ENCODE measurements around the gene KCNH2. TPM values are rescaled to one million over a fixed set of nuclear protein-coding genes. Genes with fewer than 3 reads are reported as not detected.

Gene KCNH2
- total and polyA plus RNA-seq, 2 experiments from 2014 or later, result 8.4 to 9.1 TPM

- Histone ChIP-seq H2AFZ (no peak overlapping the region), H3K4me2 (no peak overlapping the region), H3K27ac (no peak overlapping the region), H4K20me1 (ENCODE audit: insufficient read depth, poor library complexity, severe bottlenecking) (no peaks in the 10 kb centered on the region), H3K9me3 (ENCODE audit: low read depth) (no peaks in the 10 kb centered on the region), H3K4me1 (ENCODE audit: insufficient read depth) (no peaks in the 10 kb centered on the region), H3K27me3 (peaks cover 37% of the 10 kb centered on the region), H3K9me2 (replicated peaks; ENCODE audit: insufficient read depth) (no peaks in the 10 kb centered on the region), H3K36me3 (replicated peaks; ENCODE audit: insufficient read depth, low read depth) (no peaks in the 10 kb centered on the region), H3K79me2 (no peaks in the 10 kb centered on the region), H3K4me3 (no peak overlapping the region)
- DNase-seq (ENCODE audit: low spot score), result no peak
- WGBS (ENCODE audit: low lambda C conversion rate, missing lambda C conversion rate), result 75% methylated on average over 6 of the region's 6 CpGs
- no peak for TF ChIP-seq EZH2 (IDR thresholded peaks at IDR 0.05; ENCODE audit: borderline replicate concordance)
- TF ChIP-seq CTCF (IDR thresholded peaks at IDR 0.05; ENCODE audit: poor library complexity), result no peak
- TF ChIP-seq EZH2phosphoT487 (IDR thresholded peaks at IDR 0.05; ENCODE audit: low read depth, severe bottlenecking, unreplicated experiment), result no peak
Observed at GRCh38 chr7:150914966-150915365, 63.2 kb downstream of the KCNH2 start.

GRCh38 chr7:150914196-150914595 is 63.9 kb downstream of the KCNH2 start:
- Histone ChIP-seq H2AFZ (no peak overlapping the region), H3K36me3 (replicated peaks; ENCODE audit: insufficient read depth, low read depth) (no peaks in the 10 kb centered on the region), H4K20me1 (ENCODE audit: insufficient read depth, poor library complexity, severe bottlenecking) (no peaks in the 10 kb centered on the region), H3K9me2 (replicated peaks; ENCODE audit: insufficient read depth) (no peaks in the 10 kb centered on the region), H3K79me2 (no peaks in the 10 kb centered on the region), H3K9me3 (ENCODE audit: low read depth) (no peaks in the 10 kb centered on the region), H3K4me2 (no peak overlapping the region), H3K27me3 (peaks cover 31% of the 10 kb centered on the region), H3K4me3 (no peak overlapping the region), H3K4me1 (ENCODE audit: insufficient read depth) (no peaks in the 10 kb centered on the region), H3K27ac (no peak overlapping the region)
- no peak for DNase-seq (ENCODE audit: low spot score)
- WGBS (ENCODE audit: low lambda C conversion rate, missing lambda C conversion rate), result 94% methylated on average over 6 of the region's 6 CpGs
- TF ChIP-seq CTCF (IDR thresholded peaks at IDR 0.05; ENCODE audit: poor library complexity) (no peak), EZH2 (IDR thresholded peaks at IDR 0.05; ENCODE audit: borderline replicate concordance) (no peak), EZH2phosphoT487 (IDR thresholded peaks at IDR 0.05; ENCODE audit: low read depth, severe bottlenecking, unreplicated experiment) (no peak)

GRCh38 chr7:150912427-150912826 is 65.7 kb downstream of the KCNH2 start:
- TF ChIP-seq CTCF (IDR thresholded peaks at IDR 0.05; ENCODE audit: poor library complexity) (no peak), EZH2phosphoT487 (IDR thresholded peaks at IDR 0.05; ENCODE audit: low read depth, severe bottlenecking, unreplicated experiment) (no peak), EZH2 (IDR thresholded peaks at IDR 0.05; ENCODE audit: borderline replicate concordance) (no peak)
- H3K4me1 ChIP-seq (ENCODE audit: insufficient read depth), result no peaks in the 10 kb centered on the region
- H3K27ac ChIP-seq, result no peak overlapping the region
- H3K9me2 ChIP-seq (replicated peaks; ENCODE audit: insufficient read depth), result no peaks in the 10 kb centered on the region
- no peaks in the 10 kb centered on the region for H3K79me2 ChIP-seq
- H2AFZ ChIP-seq, result no peak overlapping the region
- no peaks in the 10 kb centered on the region for H3K9me3 ChIP-seq (ENCODE audit: low read depth)
- H3K36me3 ChIP-seq (replicated peaks; ENCODE audit: insufficient read depth, low read depth), result no peaks in the 10 kb centered on the region
- DNase-seq (ENCODE audit: low spot score), result no peak
- 77% methylated on average over 7 of the region's 7 CpGs for WGBS (ENCODE audit: low lambda C conversion rate, missing lambda C conversion rate)
- H3K4me3 ChIP-seq, result no peak overlapping the region
- peaks cover 21% of the 10 kb centered on the region for H3K27me3 ChIP-seq
- H3K4me2 ChIP-seq, result no peak overlapping the region
- H4K20me1 ChIP-seq (ENCODE audit: insufficient read depth, poor library complexity, severe bottlenecking), result no peaks in the 10 kb centered on the region

Data from hepatocyte (in vitro differentiated cells).